Gastroesophageal sphincter (tissue), 3 donors: Measurements from ENCODE around the gene PIP5K1C.

Experiments used
- CTCF ChIP-seq, 4 experiments: fragments of 200-600 bp in 2 of 4; fragments of 450-650 bp in 2 of 4; sonication (generic) in 1 of 4; IDR thresholded peaks; one replicate each; pipeline ENCODE4 v1.5.1; 2017 to 2019; ENCODE audit warnings: antibody characterized with exemption in 4 of 4, mild to moderate bottlenecking in 2 of 4, moderate library complexity in 2 of 4
- POLR2A ChIP-seq, 2 donors: fragments of 450-650 bp; IDR thresholded peaks; one replicate each; pipeline ENCODE4 v1.6.1; 2017; ENCODE audit warnings: antibody characterized with exemption in 2 of 2, mild to moderate bottlenecking in 2 of 2, moderate library complexity in 1 of 2

- no peak for TF ChIP-seq CTCF (IDR thresholded peaks at IDR 0.05)
- no peak for TF ChIP-seq POLR2A (IDR thresholded peaks at IDR 0.05)
Measured at GRCh38 chr19:3722443-3723109, 22.3 kb upstream of the PIP5K1C start.
